ENCODE results near the gene CEP164.

The CEP164 gene

GRCh38 chr11:117366248-117366647 lies 38.6 kb downstream of the CEP164 start:
- DNase-seq (ENCODE audit: low spot score): no peak

DNA sequence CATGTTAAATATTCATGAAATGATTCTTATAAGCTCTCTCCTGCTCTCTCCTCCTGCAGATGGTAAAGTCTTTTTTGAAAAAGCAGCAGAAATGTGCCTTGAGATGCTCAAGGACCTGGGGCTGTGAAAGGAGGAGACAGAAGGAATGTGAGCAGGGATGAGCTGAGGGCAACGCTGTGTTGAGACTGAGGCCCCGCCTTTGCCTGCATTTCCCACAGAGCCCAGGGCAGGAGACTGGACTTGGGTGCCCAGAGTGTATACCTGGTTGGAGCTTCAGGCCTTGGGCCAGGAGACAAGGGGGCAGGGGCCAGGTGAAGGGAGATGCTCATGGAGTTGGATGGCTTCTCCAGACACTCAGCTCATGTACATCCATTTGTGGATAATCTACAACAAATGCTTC lies 39.2 kb downstream of the CEP164 start:
- no peak for DNase-seq (ENCODE audit: low spot score)

- DNase-seq (ENCODE audit: low spot score): no peak
Observed at GRCh38 chr11:117369534-117369933, 41.9 kb downstream of the CEP164 start.

DNA sequence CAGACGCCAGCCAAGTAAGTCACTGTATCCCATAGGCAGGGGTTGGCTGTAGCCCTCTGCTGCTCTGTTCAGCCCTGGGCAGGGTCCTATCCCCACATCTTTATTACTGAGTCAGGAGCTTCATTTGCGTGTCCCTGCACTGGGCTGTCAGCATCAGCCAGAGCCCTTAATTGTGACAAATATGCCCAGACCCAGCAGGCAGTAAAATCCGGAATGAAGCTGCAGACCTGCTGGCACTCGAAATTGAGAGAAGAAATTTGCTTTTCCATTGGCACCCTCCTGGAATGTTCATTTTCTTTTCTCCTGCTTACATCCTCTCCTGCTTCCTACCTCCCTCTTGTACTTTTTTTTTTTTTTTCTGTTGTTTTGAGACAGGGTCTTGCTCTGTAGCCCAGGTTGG lies 43.8 kb downstream of the CEP164 start:
- DNase-seq (ENCODE audit: low spot score): no peak

DNA sequence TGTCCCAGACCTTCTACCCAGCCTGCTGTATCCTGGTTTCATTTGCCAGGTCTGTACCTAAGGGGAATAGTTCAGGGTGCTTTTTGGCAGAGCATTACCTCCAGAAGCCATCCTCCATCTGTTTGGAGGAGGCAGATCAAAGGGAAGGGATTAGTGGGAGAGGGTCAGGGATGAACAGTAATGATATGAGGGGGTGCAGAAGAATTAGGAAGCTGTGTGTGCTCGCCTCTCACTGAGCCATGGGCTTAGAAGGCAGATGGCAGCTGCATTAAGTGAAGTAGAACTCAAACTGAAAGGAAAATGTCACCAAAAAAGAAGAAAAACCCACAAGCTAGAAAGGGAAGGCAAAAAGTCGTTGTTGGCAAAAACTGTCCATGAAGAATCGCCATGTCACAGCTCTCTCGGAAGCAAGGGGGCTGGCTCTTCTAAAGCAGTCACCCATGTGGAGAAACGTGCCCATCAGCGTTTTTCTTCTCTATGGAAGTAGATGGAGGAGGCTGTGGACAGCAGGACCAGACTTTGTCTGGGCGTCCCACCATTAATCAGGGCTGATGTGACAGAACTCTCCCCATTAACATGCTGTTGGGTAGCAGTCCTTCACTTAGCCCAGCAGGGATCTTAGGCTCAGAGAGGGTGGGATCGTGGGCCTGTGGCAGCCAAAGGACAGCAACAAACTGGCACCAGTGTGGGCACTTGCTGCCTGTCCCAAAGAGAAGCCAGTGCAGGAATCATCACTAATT lies 46.8 kb downstream of the CEP164 start:
- DNase-seq (ENCODE audit: low spot score): no peak

DNA sequence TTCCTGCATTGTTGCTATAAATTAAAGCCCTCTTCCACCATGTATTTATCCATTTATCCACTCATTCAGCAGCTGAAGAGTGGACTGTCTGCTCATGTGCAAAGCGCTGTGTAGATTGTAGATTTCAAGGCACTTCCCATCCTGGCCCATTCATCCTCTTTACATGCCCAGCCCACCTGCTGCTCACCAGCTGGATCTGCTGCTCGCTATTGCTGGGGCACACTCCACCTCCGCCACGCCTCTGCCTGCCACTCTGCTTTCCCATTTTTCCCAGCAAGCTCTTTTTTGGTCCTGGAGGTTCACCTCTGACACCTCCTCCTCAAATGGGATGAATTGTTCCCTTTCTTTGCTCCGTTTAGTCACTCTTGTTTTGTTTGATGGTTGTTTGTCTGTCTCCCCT lies 48.3 kb downstream of the CEP164 start:
- DNase-seq (ENCODE audit: low spot score): no peak

GRCh38 chr11:117376517-117376916 lies 48.9 kb downstream of the CEP164 start:
- no peak for DNase-seq (ENCODE audit: low spot score)

GRCh38 chr11:117378976-117379865 lies 51.6 kb downstream of the CEP164 start:
- DNase-seq (ENCODE audit: low spot score): no peak

GRCh38 chr11:117380676-117381075 lies 53.0 kb downstream of the CEP164 start:
- no peak for DNase-seq (ENCODE audit: low spot score)

GRCh38 chr11:117381481-117382387 lies 54.1 kb downstream of the CEP164 start:
- DNase-seq (ENCODE audit: low spot score): no peak

DNA sequence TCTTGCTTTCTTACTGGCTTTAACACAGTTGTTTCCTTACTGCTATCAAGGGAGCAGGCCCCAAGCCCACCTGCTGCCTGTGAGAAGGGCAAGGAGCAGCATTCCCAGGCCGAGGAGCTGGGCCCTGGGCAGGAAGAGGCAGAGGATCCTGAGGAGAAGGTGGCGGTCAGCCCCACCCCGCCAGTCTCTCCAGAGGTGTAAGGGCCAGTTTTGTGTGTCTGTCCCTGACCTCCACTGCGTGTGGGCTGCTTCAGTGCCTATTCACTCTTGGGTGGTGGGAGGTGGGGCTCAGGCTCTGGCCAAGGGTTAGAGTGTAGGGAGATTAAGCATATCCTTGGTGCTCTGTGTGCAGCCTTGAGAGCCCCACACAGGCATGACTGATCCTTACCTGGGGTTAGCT lies 55.1 kb downstream of the CEP164 start:
- no peak for DNase-seq (ENCODE audit: low spot score)

- DNase-seq (ENCODE audit: low spot score): no peak
Observed at GRCh38 chr11:117384045-117384444, 56.4 kb downstream of the CEP164 start.

DNA sequence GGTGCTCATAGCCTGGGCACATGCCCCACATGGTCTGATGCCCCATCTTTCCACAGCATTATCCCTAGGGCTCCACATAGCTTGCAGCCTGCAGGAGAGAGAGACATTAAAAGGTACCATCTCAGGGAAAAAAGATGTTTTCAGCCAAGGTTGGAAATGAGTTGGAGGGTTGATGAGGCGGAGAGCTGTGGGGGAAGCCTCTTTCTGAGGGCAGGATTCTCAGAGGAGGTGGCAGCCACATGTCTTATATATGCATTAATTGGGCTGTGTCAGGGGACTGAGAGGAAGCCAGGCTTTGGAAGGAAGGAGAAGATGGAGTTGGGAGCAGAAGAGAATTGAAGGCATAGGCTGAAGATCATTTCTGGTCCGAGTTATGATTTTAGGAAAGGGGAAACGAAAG lies 57.8 kb downstream of the CEP164 start:
- DNase-seq (ENCODE audit: low spot score): no peak

DNA sequence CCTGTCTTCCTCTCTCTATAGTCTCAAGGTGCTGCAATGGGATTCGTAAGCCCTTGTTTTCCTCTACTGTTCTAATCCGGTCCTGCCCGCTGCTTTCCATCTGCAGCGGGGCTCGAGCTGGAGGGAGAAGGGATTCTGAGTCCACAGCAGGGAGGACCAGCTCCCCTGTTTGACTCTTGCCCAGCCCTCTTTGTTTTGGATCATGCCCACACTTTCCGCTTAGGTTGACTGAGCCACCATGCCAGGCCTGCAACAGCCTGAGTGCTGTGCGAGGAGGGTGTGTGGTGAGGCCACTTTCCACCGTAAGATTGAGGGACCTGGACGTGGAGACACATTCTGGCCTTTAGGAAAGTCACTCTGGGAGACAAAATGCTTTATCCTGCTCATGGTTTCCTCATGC lies 58.3 kb downstream of the CEP164 start:
- DNase-seq (ENCODE audit: low spot score): no peak

DNA sequence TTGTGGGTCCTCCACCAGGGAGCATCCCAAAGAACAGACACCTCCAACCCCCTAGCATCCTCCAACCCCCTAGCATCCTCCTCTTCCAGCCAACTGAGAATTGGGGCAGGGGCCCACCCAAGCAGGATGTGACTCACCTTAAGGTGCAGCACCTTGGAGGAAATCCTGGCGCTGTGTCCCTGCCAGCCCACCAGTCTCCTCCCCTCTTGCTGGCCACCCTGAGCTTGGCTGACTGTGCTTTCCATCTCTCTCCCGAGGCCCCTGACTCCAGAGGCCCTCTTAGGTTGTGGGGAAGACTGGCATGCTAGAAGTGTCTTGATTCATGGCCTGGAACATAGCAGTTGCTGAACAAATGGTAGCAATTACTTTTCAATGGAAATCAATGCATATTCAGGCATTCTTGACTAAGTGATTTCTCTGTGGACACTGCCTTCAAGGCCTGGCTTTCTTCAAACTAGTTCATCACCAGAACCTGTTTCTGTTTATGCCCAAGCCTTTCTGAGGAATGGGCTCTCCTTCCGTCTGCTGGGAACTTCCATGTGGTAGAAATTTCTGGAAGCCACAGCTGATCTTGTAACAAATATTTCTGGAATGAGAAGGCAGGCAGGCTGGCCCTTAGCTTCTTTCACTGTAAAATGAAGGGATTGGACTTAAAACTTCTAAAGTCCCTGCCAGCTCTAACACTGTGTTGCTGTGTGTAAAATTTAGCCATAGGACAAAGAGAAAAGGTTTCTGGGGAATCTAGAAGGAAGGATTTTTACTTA lies 60.5 kb downstream of the CEP164 start:
- no peak for DNase-seq (ENCODE audit: low spot score)

GRCh38 chr11:117390743-117391142 lies 63.1 kb downstream of the CEP164 start:
- no peak for DNase-seq (ENCODE audit: low spot score)

DNA sequence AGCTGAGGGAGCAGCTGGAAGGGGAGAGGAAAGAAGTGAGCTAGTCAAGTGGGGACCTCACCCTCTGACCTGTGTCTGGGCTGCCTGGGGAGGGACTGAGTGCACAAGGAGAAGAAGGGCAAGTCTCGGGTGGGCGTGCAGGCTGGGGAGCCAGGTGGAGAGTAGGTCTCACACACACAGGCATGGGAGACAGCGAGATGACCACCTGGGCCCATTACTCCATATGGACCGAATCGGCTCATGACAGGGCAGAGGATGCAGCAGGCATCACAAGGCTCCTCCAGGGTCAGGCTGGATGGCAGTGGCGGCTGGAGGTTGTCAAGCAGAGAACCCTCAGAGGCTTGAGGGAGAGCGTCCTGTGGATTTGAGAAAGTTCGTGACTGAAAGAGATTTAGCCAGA lies 63.5 kb downstream of the CEP164 start:
- no peak for DNase-seq (ENCODE audit: low spot score)

DNA sequence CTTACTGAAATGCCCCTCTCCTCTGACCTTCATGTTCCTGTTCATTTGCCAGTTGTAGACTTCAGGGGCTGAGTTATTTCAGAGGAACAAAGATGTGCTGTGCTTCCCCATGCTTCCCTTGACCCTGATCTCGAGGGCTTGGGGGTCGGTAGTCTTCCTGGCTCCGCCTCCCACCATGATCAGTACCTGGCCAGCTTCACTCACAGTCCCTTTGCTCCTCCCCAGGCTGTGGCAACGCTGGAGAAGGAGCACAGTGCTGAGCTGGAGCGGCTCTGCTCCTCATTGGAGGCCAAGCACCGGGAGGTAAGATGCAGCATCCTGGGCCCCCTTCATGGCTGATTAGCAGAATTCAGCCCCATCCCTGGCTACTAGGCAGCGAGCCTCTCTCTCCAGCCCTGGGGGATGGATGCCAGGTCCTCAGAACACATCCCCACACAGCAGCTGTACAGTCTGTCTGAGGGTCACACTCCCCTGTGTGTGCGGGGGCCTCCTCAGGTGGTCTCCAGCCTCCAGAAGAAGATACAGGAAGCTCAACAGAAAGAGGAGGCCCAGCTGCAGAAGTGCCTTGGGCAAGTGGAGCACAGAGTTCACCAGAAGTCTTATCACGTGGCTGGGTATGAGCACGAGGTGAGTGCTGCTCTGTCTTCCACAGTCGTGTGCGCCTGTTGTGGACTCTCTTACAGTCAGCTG lies 64.5 kb downstream of the CEP164 start:
- no peak for DNase-seq (ENCODE audit: low spot score)

DNA sequence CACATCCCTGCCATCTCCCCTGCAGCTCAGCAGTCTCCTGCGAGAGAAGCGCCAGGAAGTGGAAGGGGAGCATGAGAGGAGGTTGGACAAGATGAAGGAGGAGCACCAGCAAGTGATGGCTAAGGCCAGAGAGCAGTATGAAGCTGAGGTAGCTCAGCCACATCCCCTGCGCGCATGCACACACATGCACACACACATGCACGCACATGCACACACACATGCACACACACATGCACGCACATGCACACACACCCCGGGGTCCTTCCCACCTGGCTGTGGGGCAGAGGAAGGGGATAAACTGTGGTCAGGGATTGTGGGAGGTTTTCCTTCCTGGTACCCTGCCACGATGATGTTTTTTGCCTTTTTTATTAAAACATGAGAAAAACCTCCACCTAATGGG lies 65.3 kb downstream of the CEP164 start:
- DNase-seq (ENCODE audit: low spot score): no peak

- no peak for DNase-seq (ENCODE audit: low spot score)
Observed at GRCh38 chr11:117394221-117394925, 66.7 kb downstream of the CEP164 start.

Data from ecto neural progenitor cell (in vitro differentiated cells).